Thymus (tissue), 2 donors: ENCODE data around the gene RAB24. TPM values are rescaled to one million over a fixed set of nuclear protein-coding genes. Genes with fewer than 3 reads are reported as not detected.

Experiments
- polyA plus RNA-seq: library from polyadenylated mRNA; stranded (reverse); fragments of 200-250 nt; gene quantifications from one replicate; pipeline ENCODE4 v1.2.3, GENCODE V29; 2013
- total RNA-seq: library from RNA; stranded (reverse); fragments of 120-200 nt; gene quantifications from one replicate; pipeline ENCODE4 v1.2.4, GENCODE V29; 2013
- donor health status: healthy.

Gene RAB24
- total and polyA plus RNA-seq, 2 donors = 15.9 to 82.8 TPM

Other genes starting within 250 kb of the RAB24 start
- gene FGFR4, start 216.8 kb downstream of the RAB24 start, total RNA-seq = 0.28 TPM
- 1.7 TPM for gene FGFR4, start 216.8 kb downstream of the RAB24 start, polyA plus RNA-seq
- gene NSD1, start 169.9 kb downstream of the RAB24 start, total RNA-seq = 34.1 TPM
- gene NSD1, start 169.9 kb downstream of the RAB24 start, polyA plus RNA-seq = 10.9 TPM
- 105 TPM for gene PRELID1, start 80 bp upstream of the RAB24 start, total RNA-seq
- 79.1 TPM for gene PRELID1, start 80 bp upstream of the RAB24 start, polyA plus RNA-seq
- gene MXD3, start 8.2 kb upstream of the RAB24 start, total RNA-seq = 44.8 TPM
- 16.1 TPM for gene MXD3, start 8.2 kb upstream of the RAB24 start, polyA plus RNA-seq
- gene LMAN2, start 47.9 kb upstream of the RAB24 start, total RNA-seq = 117 TPM
- gene LMAN2, start 47.9 kb upstream of the RAB24 start, polyA plus RNA-seq = 95.3 TPM
- 49.5 TPM for gene RGS14, start 54.2 kb upstream of the RAB24 start, total RNA-seq
- 52.7 TPM for gene RGS14, start 54.2 kb upstream of the RAB24 start, polyA plus RNA-seq
- gene SLC34A1, start 80.7 kb upstream of the RAB24 start, total RNA-seq = 0.05 TPM
- gene SLC34A1, start 80.7 kb upstream of the RAB24 start, polyA plus RNA-seq = 0.02 TPM
- gene PFN3, start 96.9 kb upstream of the RAB24 start, total RNA-seq = not detected
- gene PFN3, start 96.9 kb upstream of the RAB24 start, polyA plus RNA-seq = not detected
- 0.19 TPM for gene F12, start 105.8 kb upstream of the RAB24 start, total RNA-seq
- gene F12, start 105.8 kb upstream of the RAB24 start, polyA plus RNA-seq = 1.2 TPM
- gene GRK6, start 123.0 kb upstream of the RAB24 start, total RNA-seq = 57.4 TPM
- gene GRK6, start 123.0 kb upstream of the RAB24 start, polyA plus RNA-seq = 36.3 TPM
- 3.6 TPM for gene PRR7, start 143.1 kb upstream of the RAB24 start, total RNA-seq
- gene PRR7, start 143.1 kb upstream of the RAB24 start, polyA plus RNA-seq = 1.6 TPM
- gene DBN1, start 169.9 kb upstream of the RAB24 start, total RNA-seq = 32.3 TPM
- gene DBN1, start 169.9 kb upstream of the RAB24 start, polyA plus RNA-seq = 34.3 TPM
- 10.8 TPM for gene PDLIM7, start 193.9 kb upstream of the RAB24 start, total RNA-seq
- 61.9 TPM for gene PDLIM7, start 193.9 kb upstream of the RAB24 start, polyA plus RNA-seq
- 3.3 TPM for gene DOK3, start 206.1 kb upstream of the RAB24 start, total RNA-seq
- gene DOK3, start 206.1 kb upstream of the RAB24 start, polyA plus RNA-seq = 13.4 TPM
- gene DDX41, start 213.2 kb upstream of the RAB24 start, total RNA-seq = 78.0 TPM
- gene DDX41, start 213.2 kb upstream of the RAB24 start, polyA plus RNA-seq = 71.3 TPM